Mucosa of stomach (tissue), 1 donor: Measurements from ENCODE around the gene FBXO21.

Experiments
- H3K27me3 ChIP-seq: one replicate; pipeline ENCODE4 v1.7.0; 2013; ENCODE audit warnings: mild to moderate bottlenecking, low read length; ENCODE audit not compliant: control insufficient read depth, insufficient read depth
- H3K36me3 ChIP-seq: one replicate; pipeline ENCODE4 v1.7.0; 2013; ENCODE audit warnings: low read length; ENCODE audit not compliant: control insufficient read depth, insufficient read depth
- H3K4me1 ChIP-seq: one replicate; pipeline ENCODE4 v1.7.0; 2013; ENCODE audit warnings: mild to moderate bottlenecking, low read length; ENCODE audit not compliant: control insufficient read depth, insufficient read depth
- H3K4me3 ChIP-seq: one replicate; pipeline ENCODE4 v1.7.0; 2013; ENCODE audit warnings: low read length
- H3K9ac ChIP-seq: one replicate; pipeline ENCODE4 v1.7.0; 2013; ENCODE audit warnings: mild to moderate bottlenecking, low read length, moderate library complexity
- H3K9me3 ChIP-seq: one replicate; pipeline ENCODE4 v1.7.0; 2013; ENCODE audit warnings: mild to moderate bottlenecking, low read length, moderate library complexity; ENCODE audit not compliant: control insufficient read depth
- donor health status: Pancreatic carcinoma.

FBXO21 gene

GRCh38 chr12:117125272-117125613 lies 65.0 kb downstream of the FBXO21 start:
- Histone ChIP-seq H3K36me3 (no peaks in the 10 kb centered on the region), H3K4me3 (no peak overlapping the region), H3K9ac (no peak overlapping the region), H3K27me3 (no peaks in the 10 kb centered on the region), H3K4me1 (no peaks in the 10 kb centered on the region), H3K9me3 (no peaks in the 10 kb centered on the region)

GRCh38 chr12:117124421-117125271 lies 65.6 kb downstream of the FBXO21 start:
- H3K4me3 ChIP-seq, result no peak overlapping the region
- H3K4me1 ChIP-seq, result no peaks in the 10 kb centered on the region
- H3K9ac ChIP-seq, result no peak overlapping the region
- H3K36me3 ChIP-seq, result no peaks in the 10 kb centered on the region
- no peaks in the 10 kb centered on the region for H3K9me3 ChIP-seq
- H3K27me3 ChIP-seq, result no peaks in the 10 kb centered on the region

DNA sequence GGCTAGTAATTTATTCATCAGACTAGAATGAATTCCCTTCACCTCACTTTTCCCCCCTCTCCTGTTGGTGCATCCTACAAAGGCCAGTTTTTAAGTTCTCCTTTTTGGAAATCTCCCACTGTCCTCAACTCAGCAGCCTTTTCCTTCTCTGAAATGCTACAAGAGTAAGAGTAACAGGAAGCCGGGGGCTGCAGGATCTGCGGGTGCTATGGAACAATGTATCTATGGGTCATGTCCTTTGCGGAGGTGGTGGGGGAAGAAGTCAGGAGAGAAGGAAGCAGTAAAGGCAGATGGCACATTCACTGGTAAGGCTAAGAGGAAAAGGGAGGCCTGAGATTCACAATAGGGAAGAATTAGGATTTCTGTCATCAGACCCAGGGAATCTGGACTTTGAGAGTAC lies 68.8 kb downstream of the FBXO21 start:
- H3K4me1 ChIP-seq, result peaks cover 8% of the 10 kb centered on the region
- H3K9ac ChIP-seq, result no peak overlapping the region
- H3K36me3 ChIP-seq, result no peaks in the 10 kb centered on the region
- no peaks in the 10 kb centered on the region for H3K9me3 ChIP-seq
- no peak overlapping the region for H3K4me3 ChIP-seq
- no peaks in the 10 kb centered on the region for H3K27me3 ChIP-seq

DNA sequence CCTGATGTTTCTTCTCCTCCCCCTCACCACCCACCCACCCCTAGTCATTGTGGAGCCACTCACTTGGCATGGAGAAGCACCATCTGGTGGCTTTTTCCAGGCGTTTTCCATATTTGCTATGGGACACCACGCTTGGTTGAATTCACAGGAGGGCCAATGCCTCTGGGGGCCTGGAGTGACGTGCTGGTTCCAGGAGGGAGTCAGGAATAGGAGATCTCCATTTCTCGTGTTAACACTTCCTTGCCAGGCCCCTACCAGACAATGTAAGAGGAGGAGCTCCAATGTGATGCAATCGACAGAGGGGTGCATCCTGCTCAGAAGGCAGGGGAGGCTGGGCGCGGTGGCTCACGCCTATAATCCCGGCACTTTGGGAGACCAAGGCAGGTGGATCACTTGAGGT lies 69.5 kb downstream of the FBXO21 start:
- Histone ChIP-seq H3K36me3 (no peaks in the 10 kb centered on the region), H3K4me1 (peaks cover 8% of the 10 kb centered on the region), H3K9me3 (no peaks in the 10 kb centered on the region), H3K27me3 (no peaks in the 10 kb centered on the region), H3K4me3 (no peak overlapping the region), H3K9ac (no peak overlapping the region)

- Histone ChIP-seq H3K9ac (no peak overlapping the region), H3K27me3 (no peaks in the 10 kb centered on the region), H3K9me3 (no peaks in the 10 kb centered on the region), H3K4me1 (peaks cover 8% of the 10 kb centered on the region), H3K36me3 (no peaks in the 10 kb centered on the region), H3K4me3 (no peak overlapping the region)
These were observed 70.6 kb downstream of the FBXO21 start for GRCh38 chr12:117119592-117120198.

DNA sequence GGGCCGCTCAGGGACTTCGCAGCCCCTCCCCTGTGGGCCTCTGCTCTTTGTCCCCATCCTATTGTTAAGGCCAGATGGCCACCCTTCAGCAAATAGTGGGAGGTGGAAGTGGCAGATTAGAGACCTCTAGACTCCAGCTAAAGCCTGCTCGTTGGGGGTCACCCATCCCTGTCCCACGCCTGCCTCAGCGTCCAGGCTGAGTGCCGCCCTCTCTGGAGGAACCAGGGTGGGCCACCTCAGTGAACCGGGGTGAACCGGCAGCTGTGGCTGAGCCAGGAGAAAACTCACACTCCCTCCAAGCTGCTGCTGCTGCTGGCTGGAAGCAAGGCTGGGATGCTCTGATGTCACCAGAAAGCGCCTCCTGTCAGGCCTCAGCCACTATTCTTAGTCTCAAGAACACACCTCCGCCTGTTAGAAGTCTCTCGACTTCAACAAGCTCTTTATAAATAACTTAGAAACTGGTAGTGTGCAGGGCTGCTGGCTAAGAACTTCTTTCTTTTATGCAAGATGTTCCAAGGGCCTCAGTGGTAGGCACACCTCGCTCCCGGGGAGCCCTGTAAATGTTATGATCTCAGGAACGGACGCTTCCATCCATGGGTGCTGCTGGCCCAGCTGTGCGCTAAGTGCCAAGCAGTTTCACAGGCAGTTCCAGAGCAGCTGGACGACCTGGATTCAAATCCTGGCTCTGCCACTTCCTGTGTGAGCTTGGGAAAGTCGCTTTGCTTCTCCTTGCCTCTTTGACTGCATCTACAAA lies 71.3 kb downstream of the FBXO21 start:
- H3K9ac ChIP-seq, result peak overlapping the region; percentile 22
- no peaks in the 10 kb centered on the region for H3K36me3 ChIP-seq
- no peaks in the 10 kb centered on the region for H3K27me3 ChIP-seq
- no peaks in the 10 kb centered on the region for H3K9me3 ChIP-seq
- H3K4me3 ChIP-seq, result no peak overlapping the region
- H3K4me1 ChIP-seq, result peaks cover 8% of the 10 kb centered on the region

DNA sequence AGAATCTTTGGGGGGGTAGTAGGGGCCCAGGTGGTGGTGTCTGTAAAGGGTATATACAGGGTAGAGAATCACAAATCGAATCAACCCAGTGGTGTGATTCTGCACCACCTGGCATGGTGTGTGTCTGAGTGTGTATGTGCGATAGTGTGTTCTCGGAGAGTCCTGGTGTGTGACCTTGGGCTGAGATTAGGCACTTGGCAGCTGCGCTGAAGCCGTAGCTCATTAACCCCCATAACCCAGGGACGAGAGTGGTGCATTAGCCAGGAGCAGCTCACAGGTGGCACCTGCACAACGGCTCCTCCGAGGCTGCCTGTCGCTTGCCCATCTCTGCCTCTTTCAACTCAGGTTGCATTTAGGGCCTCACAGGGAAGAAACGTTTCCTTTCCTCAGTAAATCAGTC lies 75.5 kb downstream of the FBXO21 start:
- H3K27me3 ChIP-seq, result peaks cover 3% of the 10 kb centered on the region
- H3K9me3 ChIP-seq, result no peaks in the 10 kb centered on the region
- peaks cover 8% of the 10 kb centered on the region for H3K4me1 ChIP-seq
- no peak overlapping the region for H3K9ac ChIP-seq
- H3K4me3 ChIP-seq, result no peak overlapping the region
- H3K36me3 ChIP-seq, result no peaks in the 10 kb centered on the region

DNA sequence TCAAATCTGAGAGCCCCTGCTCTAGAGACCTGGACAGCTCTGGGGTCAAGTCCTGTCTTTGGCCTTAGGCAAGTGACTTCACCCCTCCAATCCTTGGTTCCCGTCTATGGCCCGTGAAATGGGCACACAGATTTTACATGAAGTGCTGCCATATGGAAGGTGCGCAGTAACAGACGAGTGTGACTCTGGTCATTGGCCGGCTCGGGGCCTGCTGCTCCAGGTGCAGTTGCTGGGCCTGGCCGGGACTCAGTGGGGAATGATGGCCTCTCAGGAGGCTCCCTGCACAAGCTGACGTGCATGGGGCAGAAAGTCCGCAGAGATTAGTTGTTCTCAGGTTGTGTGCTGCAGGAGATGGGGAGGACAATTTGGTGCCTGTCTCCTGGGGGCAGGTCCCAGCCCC lies 77.0 kb downstream of the FBXO21 start:
- Histone ChIP-seq H3K36me3 (no peaks in the 10 kb centered on the region), H3K27me3 (peaks cover 3% of the 10 kb centered on the region), H3K9me3 (no peaks in the 10 kb centered on the region), H3K4me1 (no peaks in the 10 kb centered on the region), H3K4me3 (no peak overlapping the region), H3K9ac (no peak overlapping the region)

- H3K36me3 ChIP-seq, result no peaks in the 10 kb centered on the region
- no peak overlapping the region for H3K4me3 ChIP-seq
- H3K4me1 ChIP-seq, result no peaks in the 10 kb centered on the region
- no peak overlapping the region for H3K9ac ChIP-seq
- H3K27me3 ChIP-seq, result peaks cover 3% of the 10 kb centered on the region
- H3K9me3 ChIP-seq, result no peaks in the 10 kb centered on the region
These were observed 78.3 kb downstream of the FBXO21 start for GRCh38 chr12:117111821-117112595.

GRCh38 chr12:117111386-117111785 lies 78.9 kb downstream of the FBXO21 start:
- Histone ChIP-seq H3K9me3 (no peaks in the 10 kb centered on the region), H3K4me3 (no peak overlapping the region), H3K27me3 (peaks cover 3% of the 10 kb centered on the region), H3K36me3 (no peaks in the 10 kb centered on the region), H3K4me1 (no peaks in the 10 kb centered on the region), H3K9ac (no peak overlapping the region)

DNA sequence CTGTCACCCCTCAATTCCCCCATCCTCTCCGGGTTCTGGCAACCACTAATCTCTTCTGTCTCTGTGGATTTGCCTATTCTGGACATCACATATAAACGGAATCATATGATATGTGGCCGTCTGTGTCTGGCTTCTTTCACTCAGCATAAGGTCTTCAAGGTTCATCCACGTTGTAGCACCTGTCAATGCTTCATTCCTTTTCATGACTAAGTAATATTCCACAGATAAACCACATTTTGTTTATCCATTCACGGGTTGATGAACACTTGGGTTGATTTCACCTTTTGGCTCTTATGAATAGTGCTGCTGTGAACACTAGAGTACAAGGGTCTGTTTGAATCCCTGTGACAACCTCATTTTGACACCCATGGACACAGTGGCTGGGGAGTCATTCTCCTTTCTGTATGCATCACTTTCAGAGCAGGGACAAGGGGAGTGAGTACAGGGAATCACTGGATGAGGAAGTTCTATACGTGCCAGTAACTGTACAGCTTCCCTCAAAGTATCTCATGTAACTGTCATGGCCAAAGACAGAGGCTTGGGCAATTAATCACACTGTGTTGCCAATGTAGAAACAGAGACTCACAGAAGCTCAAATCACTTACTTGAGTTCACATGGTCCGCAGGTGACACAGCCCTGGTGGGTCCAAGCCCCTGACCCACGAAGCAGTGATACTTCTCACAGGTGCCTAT lies 80.2 kb downstream of the FBXO21 start:
- Histone ChIP-seq H3K36me3 (no peaks in the 10 kb centered on the region), H3K9me3 (no peaks in the 10 kb centered on the region), H3K9ac (no peak overlapping the region), H3K27me3 (peaks cover 3% of the 10 kb centered on the region), H3K4me3 (no peak overlapping the region), H3K4me1 (no peaks in the 10 kb centered on the region)
